Muscle of arm (tissue), 12 donors: ENCODE data around the gene ARHGEF12. TPM values are rescaled to one million over a fixed set of nuclear protein-coding genes. Genes with fewer than 3 reads are reported as not detected.
A peak's percentile ranks its signal among the peaks of the same experiment; 100 is the strongest.

Source experiments
- DNase-seq: peaks from one replicate; pipeline ENCODE4 v3.0.0-alpha.2; 2013
- polyA plus RNA-seq, 12 donors: library from polyadenylated mRNA; unstranded; fragments of 120-200 nt; gene quantifications; one replicate each; pipeline ENCODE4 v1.2.1, GENCODE V29; 2013; ENCODE audit not compliant: insufficient read length in 12 of 12

ARHGEF12 gene
- polyA plus RNA-seq, 12 donors: 31.8 to 59.6 (median 42.6) TPM; not detected in 1

- no peak for DNase-seq
These were observed 18.3 kb upstream of the ARHGEF12 start for GRCh38 chr11:120317689-120318480.

- no peak for DNase-seq
These were observed 17.3 kb upstream of the ARHGEF12 start for GRCh38 chr11:120318906-120319305.

GRCh38 chr11:120324932-120325810 is 11.0 kb upstream of the ARHGEF12 start, which contains the start of gene TLCD5:
TSS of gene TLCD5 (plus strand) at chr11:120325299. CDS start at chr11:120327442, 2,143 bp downstream.
- peak; percentile 61 for DNase-seq

- no peak for DNase-seq
These were observed 10.0 kb upstream of the ARHGEF12 start for GRCh38 chr11:120326228-120326627.

GRCh38 chr11:120326845-120327281 is 9.3 kb upstream of the ARHGEF12 start:
- DNase-seq: no peak

GRCh38 chr11:120327311-120327710 is 8.9 kb upstream of the ARHGEF12 start:
- DNase-seq: no peak

- no peak for DNase-seq
These were observed 6.7 kb upstream of the ARHGEF12 start for GRCh38 chr11:120329556-120329955.

GRCh38 chr11:120330045-120330444 is 6.2 kb upstream of the ARHGEF12 start:
- DNase-seq: no peak

- DNase-seq: no peak
These were observed 4.8 kb upstream of the ARHGEF12 start for GRCh38 chr11:120331301-120331996.

GRCh38 chr11:120332822-120333716 is 3.1 kb upstream of the ARHGEF12 start:
- no peak for DNase-seq

- no peak for DNase-seq
These were observed 2.4 kb upstream of the ARHGEF12 start for GRCh38 chr11:120333801-120334200.

- no peak for DNase-seq
These were observed 1.9 kb upstream of the ARHGEF12 start for GRCh38 chr11:120334332-120334731.

- peak; percentile 89 for DNase-seq
These were observed 1.2 kb upstream of the ARHGEF12 start for GRCh38 chr11:120334894-120335462.

- no peak for DNase-seq
These were observed 681 bp upstream of the ARHGEF12 start for GRCh38 chr11:120335556-120335907.

- DNase-seq: peak; percentile 53
These were observed 585 bp downstream of the ARHGEF12 start for GRCh38 chr11:120336641-120337354.

GRCh38 chr11:120337355-120338106 is 1.3 kb downstream of the ARHGEF12 start:
- DNase-seq: no peak

- no peak for DNase-seq
These were observed 2.1 kb downstream of the ARHGEF12 start for GRCh38 chr11:120338107-120338933.

GRCh38 chr11:120339394-120339890 is 3.2 kb downstream of the ARHGEF12 start:
- no peak for DNase-seq
